ENCODE results near the gene AGAP1. TPM values are rescaled to one million over a fixed set of nuclear protein-coding genes. Genes with fewer than 3 reads are reported as not detected.

The AGAP1 gene
- total RNA-seq, 4 donors from 2014 or later: 7.2 to 19.6 (median 15.2) TPM

GRCh38 chr2:236073246-236073645 lies 579.4 kb downstream of the AGAP1 start:
- Histone ChIP-seq H3K9me3 (no peaks in the 10 kb centered on the region), H3K36me3 (no peaks in the 10 kb centered on the region), H3K27ac (no peak overlapping the region), H3K27me3 (no peaks in the 10 kb centered on the region), H3K4me1 (no peaks in the 10 kb centered on the region), H3K4me3 (no peak overlapping the region)
- TF ChIP-seq POLR2A (IDR thresholded peaks at IDR 0.05): no peak
- no peak for TF ChIP-seq CTCF (IDR thresholded peaks at IDR 0.05)
- DNase-seq: no peak
- intact Hi-C loops (cut with DNase I): no loop called here
- WGBS, 2 donors: 85 to 86% methylated on average over 4 of the region's 4 CpGs

- no peak overlapping the region for H3K4me3 ChIP-seq
- intact Hi-C loops (cut with DNase I): no loop called here
Observed at GRCh38 chr2:236073867-236074655, 580.2 kb downstream of the AGAP1 start.

GRCh38 chr2:236075802-236076201 lies 582.0 kb downstream of the AGAP1 start:
- no peaks in the 10 kb centered on the region for H3K27me3 ChIP-seq
- WGBS, 2 donors: 87 to 96% methylated on average over 7 to 8 of the region's 11 CpGs
- no peak for DNase-seq

More at GRCh38 chr2:236073867-236074655, 580.2 kb downstream of the AGAP1 start:
- Histone ChIP-seq H3K27me3 (no peaks in the 10 kb centered on the region), H3K36me3 (no peaks in the 10 kb centered on the region), H3K27ac (no peak overlapping the region), H3K4me1 (no peaks in the 10 kb centered on the region), H3K9me3 (no peaks in the 10 kb centered on the region)
- TF ChIP-seq CTCF (IDR thresholded peaks at IDR 0.05): no peak
- no peak for TF ChIP-seq POLR2A (IDR thresholded peaks at IDR 0.05)
- no peak for DNase-seq
- 85% methylated on average over 4 to 6 of the region's 8 CpGs for WGBS, 2 donors

GRCh38 chr2:236078297-236079255 lies 584.7 kb downstream of the AGAP1 start:
- no peaks in the 10 kb centered on the region for H3K36me3 ChIP-seq
- WGBS, 2 donors: 76 to 82% methylated on average over 7 to 14 of the region's 14 CpGs
- H3K27ac ChIP-seq: no peak overlapping the region
- intact Hi-C loops (cut with DNase I): no loop called here
- H3K27me3 ChIP-seq: no peaks in the 10 kb centered on the region
- TF ChIP-seq POLR2A (IDR thresholded peaks at IDR 0.05) (no peak), CTCF (IDR thresholded peaks at IDR 0.05) (no peak)
- DNase-seq: no peak
- H3K4me1 ChIP-seq: no peaks in the 10 kb centered on the region
- no peaks in the 10 kb centered on the region for H3K9me3 ChIP-seq
- H3K4me3 ChIP-seq: no peak overlapping the region

More at GRCh38 chr2:236075802-236076201, 582.0 kb downstream of the AGAP1 start:
- no peak overlapping the region for H3K4me3 ChIP-seq
- no peaks in the 10 kb centered on the region for H3K9me3 ChIP-seq
- intact Hi-C loops (cut with DNase I): no loop called here
- no peak overlapping the region for H3K27ac ChIP-seq
- H3K4me1 ChIP-seq: no peaks in the 10 kb centered on the region
- no peaks in the 10 kb centered on the region for H3K36me3 ChIP-seq
- TF ChIP-seq CTCF (IDR thresholded peaks at IDR 0.05) (no peak), POLR2A (IDR thresholded peaks at IDR 0.05) (no peak)

GRCh38 chr2:236080412-236080811 lies 586.6 kb downstream of the AGAP1 start:
- no peak for DNase-seq
- intact Hi-C loops (cut with DNase I): no loop called here
- no peaks in the 10 kb centered on the region for H3K27me3 ChIP-seq
- no peak overlapping the region for H3K27ac ChIP-seq
- H3K9me3 ChIP-seq: no peaks in the 10 kb centered on the region
- WGBS, 2 donors: 87 to 97% methylated on average over 3 of the region's 3 CpGs
- TF ChIP-seq POLR2A (IDR thresholded peaks at IDR 0.05): no peak
- no peak for TF ChIP-seq CTCF (IDR thresholded peaks at IDR 0.05)
- no peak overlapping the region for H3K4me3 ChIP-seq
- no peaks in the 10 kb centered on the region for H3K4me1 ChIP-seq
- H3K36me3 ChIP-seq: no peaks in the 10 kb centered on the region
